IMR-90 (cell line): ENCODE data around the gene SORBS1.

ENCODE experiments used
- BHLHE40 ChIP-seq: fragments of 150-350 bp; IDR thresholded peaks from 2 replicates; pipeline ENCODE4 v1.6.1; 2016; ENCODE audit warnings: mild to moderate bottlenecking, low read depth, low read length
- CEBPB ChIP-seq: IDR thresholded peaks from 2 replicates; pipeline ENCODE4 v1.6.1; 2012; ENCODE audit warnings: low read depth, low read length, improper control_type of control experiment
- CHD1 ChIP-seq: IDR thresholded peaks from 2 replicates; pipeline ENCODE4 v1.6.1; 2012; ENCODE audit warnings: low read depth, low read length, improper control_type of control experiment
- MAFK ChIP-seq: IDR thresholded peaks from 2 replicates; pipeline ENCODE4 v1.6.1; 2012; ENCODE audit warnings: low read depth, low read length, improper control_type of control experiment
- MAZ ChIP-seq: IDR thresholded peaks from 2 replicates; pipeline ENCODE4 v1.6.1; 2012; ENCODE audit warnings: low read depth, mild to moderate bottlenecking, low read length, improper control_type of control experiment, moderate library complexity, borderline replicate concordance
- MXI1 ChIP-seq: IDR thresholded peaks from 2 replicates; pipeline ENCODE4 v1.6.1; 2012; ENCODE audit warnings: low read depth, mild to moderate bottlenecking, low read length, moderate library complexity, borderline replicate concordance
- NFE2L2 ChIP-seq: fragments of 150-350 bp; IDR thresholded peaks from 2 replicates; pipeline ENCODE4 v1.6.1; 2016; ENCODE audit warnings: low read depth, mild to moderate bottlenecking, low read length
- POLR2A ChIP-seq: IDR thresholded peaks from 2 replicates; pipeline ENCODE4 v1.6.1; 2012; ENCODE audit warnings: mild to moderate bottlenecking, low read depth, low read length
- RAD21 ChIP-seq: IDR thresholded peaks from 2 replicates; pipeline ENCODE4 v1.6.1; 2012; ENCODE audit warnings: low read length, improper control_type of control experiment
- RFX5 ChIP-seq: IDR thresholded peaks from 2 replicates; pipeline ENCODE4 v1.8.0; 2012; ENCODE audit warnings: low read depth, mild to moderate bottlenecking, low read length, moderate library complexity
- SMC3 ChIP-seq: fragments of 150-350 bp; IDR thresholded peaks from 2 replicates; pipeline ENCODE4 v1.6.1; 2016; ENCODE audit warnings: low read depth, mild to moderate bottlenecking, antibody characterized with exemption, low read length, moderate library complexity
- TF ChIP-seq, protein P1 (sequence below): conservative IDR thresholded peaks from 2 replicates; pipeline ENCODE4 v1.5.1; 2012; ENCODE audit warnings: mild to moderate bottlenecking, low read depth, low read length, improper control_type of control experiment
- TF ChIP-seq, protein P2 (sequence below): fragments of 150-350 bp; IDR thresholded peaks from 2 replicates; pipeline ENCODE4 v1.6.1; 2016; ENCODE audit warnings: low read depth, mild to moderate bottlenecking, low read length, moderate library complexity, borderline replicate concordance
- TF ChIP-seq, protein P3 (sequence below): fragments of 150-350 bp; IDR thresholded peaks from 2 replicates; pipeline ENCODE4 v1.6.1; 2017; ENCODE audit warnings: mild to moderate bottlenecking, antibody characterized with exemption, low read length, low read depth

- TF ChIP-seq POLR2A (no peak), RFX5 (no peak), RAD21 (no peak), SMC3 (no peak), CEBPB (no peak), MAZ (no peak), BHLHE40 (no peak), MAFK (no peak), CHD1 (no peak), MXI1 (no peak), NFE2L2 (no peak)
- TF ChIP-seq, protein P1, sequence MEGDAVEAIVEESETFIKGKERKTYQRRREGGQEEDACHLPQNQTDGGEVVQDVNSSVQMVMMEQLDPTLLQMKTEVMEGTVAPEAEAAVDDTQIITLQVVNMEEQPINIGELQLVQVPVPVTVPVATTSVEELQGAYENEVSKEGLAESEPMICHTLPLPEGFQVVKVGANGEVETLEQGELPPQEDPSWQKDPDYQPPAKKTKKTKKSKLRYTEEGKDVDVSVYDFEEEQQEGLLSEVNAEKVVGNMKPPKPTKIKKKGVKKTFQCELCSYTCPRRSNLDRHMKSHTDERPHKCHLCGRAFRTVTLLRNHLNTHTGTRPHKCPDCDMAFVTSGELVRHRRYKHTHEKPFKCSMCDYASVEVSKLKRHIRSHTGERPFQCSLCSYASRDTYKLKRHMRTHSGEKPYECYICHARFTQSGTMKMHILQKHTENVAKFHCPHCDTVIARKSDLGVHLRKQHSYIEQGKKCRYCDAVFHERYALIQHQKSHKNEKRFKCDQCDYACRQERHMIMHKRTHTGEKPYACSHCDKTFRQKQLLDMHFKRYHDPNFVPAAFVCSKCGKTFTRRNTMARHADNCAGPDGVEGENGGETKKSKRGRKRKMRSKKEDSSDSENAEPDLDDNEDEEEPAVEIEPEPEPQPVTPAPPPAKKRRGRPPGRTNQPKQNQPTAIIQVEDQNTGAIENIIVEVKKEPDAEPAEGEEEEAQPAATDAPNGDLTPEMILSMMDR = no peak
- TF ChIP-seq, protein P2, sequence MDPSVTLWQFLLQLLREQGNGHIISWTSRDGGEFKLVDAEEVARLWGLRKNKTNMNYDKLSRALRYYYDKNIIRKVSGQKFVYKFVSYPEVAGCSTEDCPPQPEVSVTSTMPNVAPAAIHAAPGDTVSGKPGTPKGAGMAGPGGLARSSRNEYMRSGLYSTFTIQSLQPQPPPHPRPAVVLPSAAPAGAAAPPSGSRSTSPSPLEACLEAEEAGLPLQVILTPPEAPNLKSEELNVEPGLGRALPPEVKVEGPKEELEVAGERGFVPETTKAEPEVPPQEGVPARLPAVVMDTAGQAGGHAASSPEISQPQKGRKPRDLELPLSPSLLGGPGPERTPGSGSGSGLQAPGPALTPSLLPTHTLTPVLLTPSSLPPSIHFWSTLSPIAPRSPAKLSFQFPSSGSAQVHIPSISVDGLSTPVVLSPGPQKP = no peak
- TF ChIP-seq, protein P3, sequence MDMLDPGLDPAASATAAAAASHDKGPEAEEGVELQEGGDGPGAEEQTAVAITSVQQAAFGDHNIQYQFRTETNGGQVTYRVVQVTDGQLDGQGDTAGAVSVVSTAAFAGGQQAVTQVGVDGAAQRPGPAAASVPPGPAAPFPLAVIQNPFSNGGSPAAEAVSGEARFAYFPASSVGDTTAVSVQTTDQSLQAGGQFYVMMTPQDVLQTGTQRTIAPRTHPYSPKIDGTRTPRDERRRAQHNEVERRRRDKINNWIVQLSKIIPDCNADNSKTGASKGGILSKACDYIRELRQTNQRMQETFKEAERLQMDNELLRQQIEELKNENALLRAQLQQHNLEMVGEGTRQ = no peak
Measured at GRCh38 chr10:95306318-95306650, 254.9 kb downstream of the SORBS1 start.
